Mammary epithelial cell (primary cell): Measurements from ENCODE around the gene ASPSCR1.

Experiments used
- EZH2 ChIP-seq: IDR thresholded peaks from 2 replicates; pipeline ENCODE4 v1.6.1; 2012; ENCODE audit warnings: low read length, inconsistent platforms, borderline replicate concordance
- TF ChIP-seq, protein P1 (sequence below), 2 donors: IDR thresholded peaks in 1 of 2; conservative IDR thresholded peaks in 1 of 2; 2 replicates each; pipeline ENCODE4 v1.5.1; 2011 to 2012; ENCODE audit warnings: inconsistent platforms in 2 of 2, low read length in 2 of 2, mild to moderate bottlenecking in 2 of 2, control low read depth in 1 of 2, low read depth in 1 of 2; ENCODE audit not compliant: insufficient read depth in 1 of 2; ENCODE audit errors: extremely low read depth in 1 of 2

DNA sequence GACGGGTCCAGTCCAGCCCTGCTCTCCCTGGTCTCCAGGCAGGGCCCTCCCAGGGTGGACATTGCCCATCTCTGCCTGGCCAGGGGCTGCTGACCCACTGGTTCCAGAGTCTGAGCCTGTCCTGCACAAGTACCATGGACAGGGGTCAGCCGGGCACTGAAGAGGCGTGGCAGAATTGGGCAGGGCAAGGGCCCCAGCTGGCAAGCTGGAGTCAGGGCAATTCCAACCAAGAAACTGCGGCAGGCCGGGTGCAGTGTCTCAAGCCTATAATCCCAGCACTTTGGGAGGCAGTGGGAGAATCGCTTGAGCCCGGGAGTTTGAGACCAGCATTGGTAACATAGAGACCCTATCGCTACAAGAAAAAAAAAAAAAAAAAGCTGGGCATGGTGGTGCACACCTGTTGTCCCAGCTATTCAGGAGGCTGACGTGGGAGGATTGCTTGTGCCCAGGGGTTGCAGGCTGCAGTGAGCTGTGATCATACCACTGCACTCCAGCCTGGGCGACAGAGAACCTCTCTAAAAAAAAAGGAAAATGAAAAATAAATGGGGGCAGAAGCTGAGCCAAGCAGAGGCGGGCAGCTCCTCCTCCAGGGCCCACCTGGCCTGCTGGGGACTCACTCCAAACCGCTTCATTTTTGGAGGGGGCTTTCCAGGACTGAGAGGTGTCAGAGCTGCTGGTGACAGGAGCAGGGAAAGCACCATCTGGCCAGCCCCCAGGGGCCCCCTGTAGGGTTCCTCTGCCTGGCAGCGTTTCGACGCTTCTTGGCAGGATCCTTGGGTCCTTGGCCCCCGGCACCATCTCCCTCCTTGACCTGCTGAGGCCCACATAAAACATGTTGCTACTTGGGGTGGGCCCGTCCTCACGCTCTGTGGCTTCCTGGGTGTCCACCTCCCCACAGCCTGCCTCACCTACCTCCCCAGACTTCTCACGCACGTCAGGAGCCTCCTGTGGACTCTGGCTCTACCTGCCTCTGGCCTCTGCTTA lies 47.0 kb upstream of the ASPSCR1 start:
- TF ChIP-seq EZH2, result no peak
- TF ChIP-seq, protein P1, sequence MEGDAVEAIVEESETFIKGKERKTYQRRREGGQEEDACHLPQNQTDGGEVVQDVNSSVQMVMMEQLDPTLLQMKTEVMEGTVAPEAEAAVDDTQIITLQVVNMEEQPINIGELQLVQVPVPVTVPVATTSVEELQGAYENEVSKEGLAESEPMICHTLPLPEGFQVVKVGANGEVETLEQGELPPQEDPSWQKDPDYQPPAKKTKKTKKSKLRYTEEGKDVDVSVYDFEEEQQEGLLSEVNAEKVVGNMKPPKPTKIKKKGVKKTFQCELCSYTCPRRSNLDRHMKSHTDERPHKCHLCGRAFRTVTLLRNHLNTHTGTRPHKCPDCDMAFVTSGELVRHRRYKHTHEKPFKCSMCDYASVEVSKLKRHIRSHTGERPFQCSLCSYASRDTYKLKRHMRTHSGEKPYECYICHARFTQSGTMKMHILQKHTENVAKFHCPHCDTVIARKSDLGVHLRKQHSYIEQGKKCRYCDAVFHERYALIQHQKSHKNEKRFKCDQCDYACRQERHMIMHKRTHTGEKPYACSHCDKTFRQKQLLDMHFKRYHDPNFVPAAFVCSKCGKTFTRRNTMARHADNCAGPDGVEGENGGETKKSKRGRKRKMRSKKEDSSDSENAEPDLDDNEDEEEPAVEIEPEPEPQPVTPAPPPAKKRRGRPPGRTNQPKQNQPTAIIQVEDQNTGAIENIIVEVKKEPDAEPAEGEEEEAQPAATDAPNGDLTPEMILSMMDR (conservative IDR thresholded peaks at IDR 0.05 in 1 of 2, IDR thresholded peaks at IDR 0.05 in 1 of 2; ENCODE audit: extremely low read depth in 1 of 2, insufficient read depth in 1 of 2, low read depth in 1 of 2, low read length in 2 of 2), result no peak
